GM23248 (cell line): ENCODE results near the gene PPFIA2.

Experiments
- EZH2 ChIP-seq: fragments of 200-600 bp; sonication (generic); IDR thresholded peaks from 2 replicates; pipeline ENCODE4 v1.6.1; 2018; ENCODE audit warnings: antibody characterized with exemption, mild to moderate bottlenecking; ENCODE audit not compliant: insufficient read depth, poor library complexity, severe bottlenecking
- EZH2phosphoT487 ChIP-seq: fragments of 200-600 bp; sonication (generic); IDR thresholded peaks from 2 replicates; pipeline ENCODE4 v1.6.1; 2018; ENCODE audit warnings: antibody characterized with exemption, moderate library complexity, mild to moderate bottlenecking, low read depth; ENCODE audit not compliant: insufficient read depth

- TF ChIP-seq EZH2phosphoT487 = no peak
- TF ChIP-seq EZH2 = no peak
These were observed 162.6 kb downstream of the PPFIA2 start for GRCh38 chr12:81596558-81596957.
